Activated CD4-positive, alpha-beta T cell treated with anti-CD3 and anti-CD28 coated beads, Interleukin-2, amount 50 U/mL, for 48 hours (primary cell): ENCODE results near the gene PPP2R2D.
A peak's percentile ranks its signal among the peaks of the same experiment; 100 is the strongest.
"Not testable (repeated sequence)": the region's sequence is repeated elsewhere in the genome, so short reads cannot be mapped to it uniquely, and the experiment has no call there.

Experiments used
- DNase-seq, 2 experiments: peaks; one replicate each; pipeline ENCODE4 v3.0.0-alpha.2; 2020

PPP2R2D gene

GRCh38 chr10:131909014-131909808 lies 8.4 kb downstream of the PPP2R2D start:
- DNase-seq: no peak

GRCh38 chr10:131909929-131910328 lies 9.1 kb downstream of the PPP2R2D start:
- no peak for DNase-seq

- no peak for DNase-seq
These were observed 10.0 kb downstream of the PPP2R2D start for GRCh38 chr10:131910663-131911314.

GRCh38 chr10:131911451-131911850 lies 10.6 kb downstream of the PPP2R2D start:
- DNase-seq: no peak

GRCh38 chr10:131912620-131913019 lies 11.8 kb downstream of the PPP2R2D start:
- DNase-seq: no peak

- DNase-seq: no peak
These were observed 14.7 kb downstream of the PPP2R2D start for GRCh38 chr10:131915484-131915883.

- DNase-seq: no peak
These were observed 15.4 kb downstream of the PPP2R2D start for GRCh38 chr10:131915990-131916766.

GRCh38 chr10:131916767-131917160 lies 16.0 kb downstream of the PPP2R2D start:
- not testable (repeated sequence) for DNase-seq

GRCh38 chr10:131917496-131917895 lies 16.7 kb downstream of the PPP2R2D start:
- not testable (repeated sequence) for DNase-seq

- not testable (repeated sequence) for DNase-seq
These were observed 18.7 kb downstream of the PPP2R2D start for GRCh38 chr10:131919461-131919860.

- no peak for DNase-seq
These were observed 19.3 kb downstream of the PPP2R2D start for GRCh38 chr10:131920151-131920550.

- DNase-seq: no peak
These were observed 19.9 kb downstream of the PPP2R2D start for GRCh38 chr10:131920693-131921092.

- no peak for DNase-seq
These were observed 20.4 kb downstream of the PPP2R2D start for GRCh38 chr10:131921184-131921583.

GRCh38 chr10:131923038-131923756 lies 22.4 kb downstream of the PPP2R2D start:
- no peak for DNase-seq

GRCh38 chr10:131925011-131925649 lies 24.3 kb downstream of the PPP2R2D start:
- DNase-seq: no peak

- no peak for DNase-seq
These were observed 24.9 kb downstream of the PPP2R2D start for GRCh38 chr10:131925716-131926115.

- no peak for DNase-seq
These were observed 25.4 kb downstream of the PPP2R2D start for GRCh38 chr10:131926253-131926652.

GRCh38 chr10:131926743-131927595 lies 26.2 kb downstream of the PPP2R2D start:
- DNase-seq: no peak

GRCh38 chr10:131928248-131929095 lies 27.7 kb downstream of the PPP2R2D start:
- peak; percentile 67 to 78 for DNase-seq

- no peak for DNase-seq
These were observed 28.5 kb downstream of the PPP2R2D start for GRCh38 chr10:131929122-131929845.
